ENCODE measurements around the gene KLRB1.
"Not testable (repeated sequence)": the region's sequence is repeated elsewhere in the genome, so short reads cannot be mapped to it uniquely, and the experiment has no call there.

DNA sequence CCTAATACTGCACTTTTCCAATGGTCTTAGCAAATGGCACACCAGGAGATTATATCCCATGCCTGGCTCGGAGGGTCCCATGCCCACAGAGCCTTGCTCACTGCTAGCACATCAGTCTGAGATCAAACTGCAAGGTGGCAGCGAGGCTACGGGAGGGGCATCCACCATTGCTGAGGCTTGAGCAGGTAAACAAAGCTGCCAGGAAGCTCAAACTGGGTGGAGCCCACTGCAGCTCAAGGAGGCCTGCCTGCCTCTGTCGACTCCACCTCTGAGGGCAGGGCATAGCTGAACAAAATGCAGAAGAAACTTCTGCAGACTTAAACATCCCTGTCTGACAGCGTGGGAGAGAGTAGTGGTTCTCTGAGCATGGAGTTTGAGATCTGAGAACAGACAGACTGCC, 2.9 kb upstream of the KLRB1 start:
- TF ChIP-seq TCF7L2, POLR2AphosphoS5 (IDR thresholded peaks at IDR 0.05; ENCODE audit: low read depth, low read length): not testable (repeated sequence)
- TF ChIP-seq, protein P1, sequence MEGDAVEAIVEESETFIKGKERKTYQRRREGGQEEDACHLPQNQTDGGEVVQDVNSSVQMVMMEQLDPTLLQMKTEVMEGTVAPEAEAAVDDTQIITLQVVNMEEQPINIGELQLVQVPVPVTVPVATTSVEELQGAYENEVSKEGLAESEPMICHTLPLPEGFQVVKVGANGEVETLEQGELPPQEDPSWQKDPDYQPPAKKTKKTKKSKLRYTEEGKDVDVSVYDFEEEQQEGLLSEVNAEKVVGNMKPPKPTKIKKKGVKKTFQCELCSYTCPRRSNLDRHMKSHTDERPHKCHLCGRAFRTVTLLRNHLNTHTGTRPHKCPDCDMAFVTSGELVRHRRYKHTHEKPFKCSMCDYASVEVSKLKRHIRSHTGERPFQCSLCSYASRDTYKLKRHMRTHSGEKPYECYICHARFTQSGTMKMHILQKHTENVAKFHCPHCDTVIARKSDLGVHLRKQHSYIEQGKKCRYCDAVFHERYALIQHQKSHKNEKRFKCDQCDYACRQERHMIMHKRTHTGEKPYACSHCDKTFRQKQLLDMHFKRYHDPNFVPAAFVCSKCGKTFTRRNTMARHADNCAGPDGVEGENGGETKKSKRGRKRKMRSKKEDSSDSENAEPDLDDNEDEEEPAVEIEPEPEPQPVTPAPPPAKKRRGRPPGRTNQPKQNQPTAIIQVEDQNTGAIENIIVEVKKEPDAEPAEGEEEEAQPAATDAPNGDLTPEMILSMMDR (IDR thresholded peaks at IDR 0.05) = not testable (repeated sequence)

Data from Panc1 (cell line).